GM23248 (cell line): Measurements from ENCODE around the gene TMEM40. TPM values are rescaled to one million over a fixed set of nuclear protein-coding genes. Genes with fewer than 3 reads are reported as not detected.
"Not testable (repeated sequence)": the region's sequence is repeated elsewhere in the genome, so short reads cannot be mapped to it uniquely, and the experiment has no call there.

ENCODE experiments used
- DNase-seq: peaks from one replicate; pipeline ENCODE4 v3.0.0-alpha.2; 2015
- H2AFZ ChIP-seq: fragments of 200-600 bp; sonication (generic); 2 replicates; pipeline ENCODE4 v1.6.1; 2016; ENCODE audit warnings: antibody characterized with exemption
- H3F3A ChIP-seq: fragments of 200-600 bp; sonication (generic); 2 replicates; pipeline ENCODE4 v1.6.1; 2016; ENCODE audit warnings: mild to moderate bottlenecking, antibody characterized with exemption, mixed run types; ENCODE audit not compliant: insufficient read depth
- H3K27ac ChIP-seq: fragments of 200-600 bp; sonication (generic); 2 replicates; pipeline ENCODE4 v1.5.1; 2016; ENCODE audit warnings: mild to moderate bottlenecking
- H3K27me3 ChIP-seq: fragments of 200-600 bp; sonication (generic); replicated peaks from 2 replicates; pipeline ENCODE4 v1.6.1; 2016; ENCODE audit warnings: mild to moderate bottlenecking; ENCODE audit not compliant: insufficient read depth
- H3K36me3 ChIP-seq: fragments of 200-600 bp; sonication (generic); 2 replicates; pipeline ENCODE4 v1.6.1; 2016; ENCODE audit warnings: low read depth, mild to moderate bottlenecking
- H3K4me1 ChIP-seq: fragments of 200-600 bp; sonication (generic); 2 replicates; pipeline ENCODE4 v1.6.1; 2016; ENCODE audit warnings: mild to moderate bottlenecking; ENCODE audit not compliant: insufficient read depth
- H3K4me2 ChIP-seq: fragments of 200-600 bp; sonication (generic); one replicate; pipeline ENCODE4 v1.6.1; 2016; ENCODE audit warnings: mild to moderate bottlenecking; ENCODE audit not compliant: unreplicated experiment
- H3K4me3 ChIP-seq: fragments of 200-600 bp; sonication (generic); 2 replicates; pipeline ENCODE4 v1.5.1; 2016; ENCODE audit warnings: mild to moderate bottlenecking
- H3K79me2 ChIP-seq: fragments of 200-600 bp; sonication (generic); 2 replicates; pipeline ENCODE4 v1.6.1; 2016; ENCODE audit warnings: mild to moderate bottlenecking; ENCODE audit not compliant: insufficient read depth
- H3K9ac ChIP-seq: fragments of 200-600 bp; sonication (generic); 2 replicates; pipeline ENCODE4 v1.6.1; 2016; ENCODE audit warnings: mild to moderate bottlenecking
- H3K9me2 ChIP-seq: fragments of 200-600 bp; sonication (generic); 2 replicates; pipeline ENCODE4 v1.6.1; 2016; ENCODE audit warnings: mixed run types, mild to moderate bottlenecking, moderate library complexity; ENCODE audit not compliant: insufficient read depth
- H3K9me3 ChIP-seq: fragments of 200-600 bp; sonication (generic); one replicate; pipeline ENCODE4 v1.6.1; 2017; ENCODE audit warnings: low read depth
- H4K20me1 ChIP-seq: fragments of 200-600 bp; sonication (generic); 2 replicates; pipeline ENCODE4 v1.6.0; 2016; ENCODE audit not compliant: insufficient read depth
- EZH2 ChIP-seq: fragments of 200-600 bp; sonication (generic); IDR thresholded peaks from 2 replicates; pipeline ENCODE4 v1.6.1; 2018; ENCODE audit warnings: antibody characterized with exemption, mild to moderate bottlenecking; ENCODE audit not compliant: insufficient read depth, poor library complexity, severe bottlenecking
- EZH2phosphoT487 ChIP-seq: fragments of 200-600 bp; sonication (generic); IDR thresholded peaks from 2 replicates; pipeline ENCODE4 v1.6.1; 2018; ENCODE audit warnings: antibody characterized with exemption, moderate library complexity, mild to moderate bottlenecking, low read depth; ENCODE audit not compliant: insufficient read depth
- WGBS, 2 experiments: methylation state at CpG; one replicate each; pipeline ENCODE4 v1.1.6; 2015 to 2017; ENCODE audit warnings: low lambda C conversion rate in 2 of 2, low coverage in 1 of 2; ENCODE audit errors: missing lambda C conversion rate in 2 of 2; 5-methylcytosine and 5-hydroxymethylcytosine counted together
- in situ Hi-C: fragments of 300-500 bp; cut with MboI; formaldehyde crosslinking; loops from 2 replicates; pipeline ENCODE4 v1.15.0; 2020
- polyA plus RNA-seq: library from polyadenylated mRNA; unstranded; fragments of >200 nt; fragmentation: Nextera tagmentation; extraction: Ambion mirVana; gene quantifications from 2 replicates; pipeline ENCODE4 v1.2.1, GENCODE V29; 2016
- total RNA-seq: library from RNA; depleted of rRNA; stranded (reverse); fragments of >200 nt; shearing (Covaris generic); gene quantifications from 2 replicates; pipeline ENCODE4 v1.2.3, GENCODE V29; 2014

TMEM40 gene
- total and polyA plus RNA-seq, 2 experiments from 2014 or later = not detected

DNA sequence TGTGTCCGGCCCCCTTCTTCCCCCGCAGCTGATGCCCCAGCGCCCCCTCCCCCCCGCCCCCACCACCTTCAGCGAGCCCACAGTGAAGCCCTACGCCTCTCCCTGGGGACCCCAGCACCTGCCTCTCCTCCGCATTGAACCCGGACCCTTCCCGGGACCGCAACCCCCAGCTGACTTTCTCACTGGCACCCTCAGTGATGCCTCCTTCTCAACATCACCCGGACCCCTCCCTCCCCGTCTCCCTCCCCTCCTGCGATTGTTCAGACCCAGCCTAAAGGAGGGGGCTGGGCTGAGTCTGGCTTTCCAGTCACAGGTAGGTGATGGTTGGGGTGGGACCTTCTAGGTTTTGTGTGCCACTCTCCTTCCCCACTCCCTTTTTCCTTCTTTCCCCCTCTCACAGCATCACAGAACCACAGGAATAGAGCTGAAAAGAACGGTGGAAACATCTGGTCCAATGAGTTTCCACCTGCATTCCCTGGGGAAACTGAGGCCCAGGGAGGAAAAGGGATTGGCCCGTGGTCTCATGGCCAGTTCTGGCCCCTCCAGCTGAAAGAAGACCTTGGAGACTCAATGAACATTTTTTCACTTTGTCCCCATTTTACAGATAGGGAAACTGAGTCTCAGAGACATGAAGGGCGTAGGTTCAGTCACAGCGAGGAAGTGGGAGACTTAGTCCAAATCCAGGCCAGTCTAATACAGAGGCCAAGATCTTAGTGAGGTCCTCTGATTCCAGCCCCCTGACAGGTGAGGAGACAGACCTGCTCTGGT, 38.2 kb upstream of the TMEM40 start:
- Histone ChIP-seq H3K9ac (no peak overlapping the region), H3K4me1 (no peaks in the 10 kb centered on the region), H3K4me2 (no peak overlapping the region), H2AFZ (no peak overlapping the region; the same call in 1 of the 2 replicates), H3K27me3 (no peaks in the 10 kb centered on the region), H3K27ac (no peak overlapping the region), H4K20me1 (no peaks in the 10 kb centered on the region), H3F3A (peaks cover 12% of the 10 kb centered on the region; the same call in 1 of the 2 replicates), H3K36me3 (no peaks in the 10 kb centered on the region), H3K79me2 (no peaks in the 10 kb centered on the region), H3K4me3 (no peak overlapping the region), H3K9me2 (no peaks in the 10 kb centered on the region), H3K9me3 (no peaks in the 10 kb centered on the region)
- in situ Hi-C loops = no loop called here
- 49 to 61% methylated on average over 8 to 17 of the region's 17 CpGs for WGBS, 2 experiments
- TF ChIP-seq EZH2phosphoT487 (no peak), EZH2 (no peak)
- no peak for DNase-seq

GRCh38 chr3:12796171-12797123, 37.4 kb upstream of the TMEM40 start, which contains the start of gene CAND2:
CAND2 (plus strand) TSS chr3:12796680; CDS start chr3:12796721, 41 bp downstream.
- peak within 1 kb of the TSS; percentile 66 for H3K4me2 ChIP-seq
- TF ChIP-seq EZH2phosphoT487 (no peak), EZH2 (no peak)
- peak; percentile 70 for DNase-seq
- peaks cover 12% of the 10 kb centered on the region; the same call in 1 of the 2 replicates for H3F3A ChIP-seq
- H3K9me3 ChIP-seq = no peaks in the 10 kb centered on the region
- no peaks in the 10 kb centered on the region for H3K36me3 ChIP-seq
- H3K4me3 ChIP-seq = peak within 1 kb of the TSS; percentile 64
- H3K79me2 ChIP-seq = no peaks in the 10 kb centered on the region
- H3K4me1 ChIP-seq = no peaks in the 10 kb centered on the region
- H2AFZ ChIP-seq = peak within 1 kb of the TSS; percentile 93
- 7 to 8% methylated on average over 19 to 50 of the region's 61 CpGs for WGBS, 2 experiments
- H3K9me2 ChIP-seq = no peaks in the 10 kb centered on the region
- H3K27me3 ChIP-seq = no peaks in the 10 kb centered on the region
- in situ Hi-C loops = no loop called here
- no peak within 1 kb of the TSS for H3K27ac ChIP-seq
- H3K9ac ChIP-seq = peak within 1 kb of the TSS; percentile 59
- H4K20me1 ChIP-seq = no peaks in the 10 kb centered on the region

DNA sequence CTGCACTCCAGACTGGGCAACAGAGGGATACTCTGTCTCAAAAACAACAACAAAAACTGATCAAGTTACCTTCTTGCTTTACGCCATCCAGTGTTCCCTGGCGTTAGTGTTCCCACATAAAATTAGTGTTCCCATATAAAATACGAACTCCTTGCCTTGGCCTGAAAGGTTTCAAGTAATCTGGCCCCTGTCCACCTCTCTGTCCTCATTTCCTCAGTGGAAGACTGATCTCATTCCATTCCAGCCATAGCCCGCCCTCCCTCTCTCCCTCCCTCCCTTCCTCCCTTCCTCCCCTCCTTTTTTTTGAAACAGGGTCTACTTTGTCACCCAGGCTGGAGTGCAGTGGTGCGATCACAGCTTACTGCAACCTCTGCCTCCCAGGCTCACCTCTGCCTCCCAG, 34.6 kb upstream of the TMEM40 start:
- Histone ChIP-seq H2AFZ (no peak overlapping the region), H3K4me2 (no peak overlapping the region), H3K9me3 (no peaks in the 10 kb centered on the region), H3K4me1 (no peaks in the 10 kb centered on the region), H3F3A (peaks cover 12% of the 10 kb centered on the region; the same call in 1 of the 2 replicates), H3K79me2 (no peaks in the 10 kb centered on the region), H3K27me3 (no peaks in the 10 kb centered on the region; the same call in 1 of the 2 replicates), H3K36me3 (no peaks in the 10 kb centered on the region), H3K4me3 (no peak overlapping the region), H3K27ac (no peak overlapping the region), H4K20me1 (no peaks in the 10 kb centered on the region), H3K9ac (no peak overlapping the region), H3K9me2 (no peaks in the 10 kb centered on the region)
- WGBS, 2 experiments = 38 to 43% methylated on average over 3 to 5 of the region's 5 CpGs
- DNase-seq = no peak
- TF ChIP-seq EZH2 = no peak
- TF ChIP-seq EZH2phosphoT487 = no peak
- in situ Hi-C loops = no loop called here

GRCh38 chr3:12791430-12791829, 32.4 kb upstream of the TMEM40 start:
- no peak for DNase-seq
- Histone ChIP-seq H4K20me1 (no peaks in the 10 kb centered on the region), H3K4me2 (no peak overlapping the region), H3K27ac (no peak overlapping the region), H3K27me3 (peaks cover 3% of the 10 kb centered on the region; the same call in 1 of the 2 replicates), H3K9ac (no peak overlapping the region), H3K4me3 (no peak overlapping the region), H3K79me2 (no peaks in the 10 kb centered on the region), H3K9me3 (no peaks in the 10 kb centered on the region), H3F3A (no peaks in the 10 kb centered on the region), H3K4me1 (no peaks in the 10 kb centered on the region), H3K9me2 (no peaks in the 10 kb centered on the region), H2AFZ (no peak overlapping the region), H3K36me3 (no peaks in the 10 kb centered on the region)
- TF ChIP-seq EZH2 = no peak
- no peak for TF ChIP-seq EZH2phosphoT487
- WGBS, 2 experiments = 27 to 69% methylated on average over 1 of the region's 1 CpG
- in situ Hi-C loops = no loop called here

DNA sequence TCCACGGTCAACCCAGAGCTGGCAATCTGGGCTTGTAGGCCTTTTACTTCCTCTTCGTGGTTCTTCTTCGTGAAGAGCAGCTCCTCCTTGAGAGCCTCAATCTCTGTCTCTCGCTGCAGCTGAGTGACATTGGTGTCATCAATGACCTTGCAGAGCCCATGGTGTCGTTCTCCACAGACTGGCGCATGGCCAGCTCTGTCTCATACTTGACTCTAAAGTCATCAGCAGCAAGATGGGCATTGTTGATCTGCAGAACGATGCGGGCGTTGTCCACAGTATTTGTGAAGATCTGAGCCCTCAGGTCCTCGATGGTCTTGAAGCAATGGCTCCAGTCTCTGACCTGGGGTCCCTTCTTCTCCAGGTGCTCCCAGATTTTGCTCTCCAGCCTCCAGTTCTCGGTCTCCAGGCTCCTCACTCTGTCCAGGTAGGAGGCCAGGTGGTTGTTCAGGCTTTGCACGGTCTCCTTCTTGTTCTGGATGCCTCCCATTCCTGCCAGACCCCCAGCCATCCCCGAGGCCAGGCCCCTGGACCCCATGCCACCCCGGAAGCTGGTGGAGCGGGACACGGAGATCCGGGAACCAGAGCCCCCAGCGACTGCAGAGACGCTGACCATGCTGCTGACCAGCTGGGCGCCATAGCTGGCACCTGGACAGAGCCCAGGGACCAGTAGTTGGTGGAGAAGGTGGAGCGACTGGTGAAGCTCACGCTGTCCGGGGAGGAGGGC, 29.1 kb upstream of the TMEM40 start:
- H3F3A ChIP-seq, H3K9me3 ChIP-seq, H3K36me3 ChIP-seq, H2AFZ ChIP-seq, in situ Hi-C loops, H3K4me2 ChIP-seq, H3K27ac ChIP-seq, DNase-seq, H3K9me2 ChIP-seq, H3K27me3 ChIP-seq, H3K4me3 ChIP-seq, H3K9ac ChIP-seq, H3K4me1 ChIP-seq, H4K20me1 ChIP-seq, H3K79me2 ChIP-seq: not testable (repeated sequence)
- 68 to 71% methylated on average over 23 of the region's 23 CpGs for WGBS, 2 experiments

GRCh38 chr3:12787346-12787745, 28.3 kb upstream of the TMEM40 start:
- H3K79me2 ChIP-seq, H3K4me2 ChIP-seq, H3K27ac ChIP-seq, H4K20me1 ChIP-seq, in situ Hi-C loops, H3K4me3 ChIP-seq, H3K4me1 ChIP-seq, H3K9me3 ChIP-seq, H3K36me3 ChIP-seq, H3K27me3 ChIP-seq, H3F3A ChIP-seq, H3K9ac ChIP-seq, H2AFZ ChIP-seq, H3K9me2 ChIP-seq: not testable (repeated sequence)
- WGBS, 2 experiments = 31 to 32% methylated on average over 9 of the region's 9 CpGs
- DNase-seq = peak; percentile 30
